ENCODE measurements around the gene RAB15. TPM values are rescaled to one million over a fixed set of nuclear protein-coding genes. Genes with fewer than 3 reads are reported as not detected.
A peak's percentile ranks its signal among the peaks of the same experiment; 100 is the strongest.

The RAB15 gene
- polyA plus RNA-seq, 3 donors, result 0.09 to 0.14 (median 0.09) TPM

DNA sequence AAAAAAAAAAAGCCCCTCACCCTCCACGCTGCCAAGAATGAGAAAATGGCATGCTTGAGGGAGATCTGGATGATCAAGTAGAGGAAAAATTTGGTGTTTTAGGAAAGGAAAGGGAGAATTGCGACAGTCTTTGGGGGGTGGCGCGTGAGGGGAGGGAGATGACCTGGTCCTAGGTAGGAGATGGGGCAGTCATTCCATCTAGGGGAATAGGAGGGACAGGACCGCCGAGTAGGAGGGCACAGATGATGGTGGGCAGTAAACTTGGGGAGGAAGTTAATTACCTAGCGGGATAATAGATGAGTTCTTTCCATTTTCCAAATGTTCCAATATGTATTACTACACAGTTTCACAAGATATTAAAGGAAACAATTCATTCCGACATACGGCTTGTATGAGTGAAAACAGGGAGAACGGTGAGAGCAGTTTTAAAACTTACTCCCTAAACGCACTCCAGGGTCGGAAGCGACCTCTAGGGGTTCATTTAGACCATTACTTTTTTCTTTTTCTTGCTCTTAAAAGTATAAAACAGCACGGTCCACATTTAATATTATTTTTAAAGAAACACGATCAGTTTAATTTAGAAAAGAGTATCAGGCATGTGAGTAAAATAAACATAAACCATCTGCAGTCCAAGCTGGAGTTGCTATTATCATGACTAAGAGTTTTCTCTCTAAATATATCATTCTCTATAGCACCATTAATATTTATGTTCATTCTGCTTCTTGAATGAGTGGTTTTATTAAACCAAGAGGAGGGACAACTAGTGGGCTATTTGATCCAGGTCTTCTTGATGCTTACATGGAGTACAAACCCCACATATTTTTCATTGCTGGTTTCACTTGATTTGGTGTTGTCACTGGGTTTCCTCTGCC, 11.5 kb upstream of the RAB15 start:
- Mint-ChIP-seq H3K27ac (no peak overlapping the region), H3K9me3 (no peaks in the 10 kb centered on the region), H3K27me3 (ENCODE audit: low read depth in 3 of 3) (peaks cover 1 to 20% (median 5%) of the 10 kb centered on the region in 3 donors), H3K36me3 (no peaks in the 10 kb centered on the region), H3K4me3 (peak overlapping the region in 1 of 2 donors; percentile 40), H3K4me1 (peaks cover 26% of the 10 kb centered on the region)
- H2AFZ ChIP-seq (ENCODE audit: insufficient read depth, low read depth, low read length, poor library complexity, severe bottlenecking), result peak overlapping the region; percentile 15
- H3K79me2 ChIP-seq (ENCODE audit: insufficient read depth, low read length), result peaks cover 20% of the 10 kb centered on the region
- WGBS (ENCODE audit: insufficient coverage), result 10% methylated on average over 3 of the region's 15 CpGs
- TF ChIP-seq, protein P1, sequence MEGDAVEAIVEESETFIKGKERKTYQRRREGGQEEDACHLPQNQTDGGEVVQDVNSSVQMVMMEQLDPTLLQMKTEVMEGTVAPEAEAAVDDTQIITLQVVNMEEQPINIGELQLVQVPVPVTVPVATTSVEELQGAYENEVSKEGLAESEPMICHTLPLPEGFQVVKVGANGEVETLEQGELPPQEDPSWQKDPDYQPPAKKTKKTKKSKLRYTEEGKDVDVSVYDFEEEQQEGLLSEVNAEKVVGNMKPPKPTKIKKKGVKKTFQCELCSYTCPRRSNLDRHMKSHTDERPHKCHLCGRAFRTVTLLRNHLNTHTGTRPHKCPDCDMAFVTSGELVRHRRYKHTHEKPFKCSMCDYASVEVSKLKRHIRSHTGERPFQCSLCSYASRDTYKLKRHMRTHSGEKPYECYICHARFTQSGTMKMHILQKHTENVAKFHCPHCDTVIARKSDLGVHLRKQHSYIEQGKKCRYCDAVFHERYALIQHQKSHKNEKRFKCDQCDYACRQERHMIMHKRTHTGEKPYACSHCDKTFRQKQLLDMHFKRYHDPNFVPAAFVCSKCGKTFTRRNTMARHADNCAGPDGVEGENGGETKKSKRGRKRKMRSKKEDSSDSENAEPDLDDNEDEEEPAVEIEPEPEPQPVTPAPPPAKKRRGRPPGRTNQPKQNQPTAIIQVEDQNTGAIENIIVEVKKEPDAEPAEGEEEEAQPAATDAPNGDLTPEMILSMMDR (IDR thresholded peaks at IDR 0.05), result peak; percentile 81
- H4K20me1 ChIP-seq (ENCODE audit: insufficient read depth, low read length), result no peaks in the 10 kb centered on the region
- DNase-seq, result peak in 1 of 3 donors; percentile 65
- no peak overlapping the region for H3K9ac ChIP-seq (ENCODE audit: insufficient read depth, low read length, poor library complexity, severe bottlenecking)
- no peak overlapping the region for H3K27ac ChIP-seq (ENCODE audit: low read depth in 1 of 2, low read length in 2 of 2)
- no peaks in the 10 kb centered on the region for H3K36me3 ChIP-seq (replicated peaks in 1 of 2; ENCODE audit: control insufficient read depth in 1 of 2, insufficient read depth in 2 of 2, low read length in 2 of 2)
- no peaks in the 10 kb centered on the region for H3K9me3 ChIP-seq (replicated peaks in 1 of 2; ENCODE audit: control insufficient read depth in 1 of 2, insufficient read depth in 1 of 2, low read length in 2 of 2)
- no peak overlapping the region for H3K4me3 ChIP-seq (replicated peaks in 1 of 3; ENCODE audit: low read depth in 2 of 3, low read length in 3 of 3)
- peak overlapping the region; percentile 47 for H3K4me2 ChIP-seq (replicated peaks; ENCODE audit: extremely low read depth, low read length, poor library complexity, severe bottlenecking)
- intact Hi-C loops (cut with micrococcal nuclease), result loop anchor here (10.0 kb wide), 3 partner anchors 69 to 439 kb away; partner anchors contain the start of genes CHURC1 (in 2 of the 2), HSPA2 (in 1 of the 2) and PPP1R36 (in 1 of the 2)
- H3K27me3 ChIP-seq (ENCODE audit: control insufficient read depth in 2 of 2, insufficient read depth in 2 of 2, low read length in 2 of 2), result no peaks in the 10 kb centered on the region
- H3K4me1 ChIP-seq (ENCODE audit: control insufficient read depth in 1 of 2, insufficient read depth in 2 of 2, low read length in 2 of 2), result peaks cover 18 to 26% of the 10 kb centered on the region in 2 donors

DNA sequence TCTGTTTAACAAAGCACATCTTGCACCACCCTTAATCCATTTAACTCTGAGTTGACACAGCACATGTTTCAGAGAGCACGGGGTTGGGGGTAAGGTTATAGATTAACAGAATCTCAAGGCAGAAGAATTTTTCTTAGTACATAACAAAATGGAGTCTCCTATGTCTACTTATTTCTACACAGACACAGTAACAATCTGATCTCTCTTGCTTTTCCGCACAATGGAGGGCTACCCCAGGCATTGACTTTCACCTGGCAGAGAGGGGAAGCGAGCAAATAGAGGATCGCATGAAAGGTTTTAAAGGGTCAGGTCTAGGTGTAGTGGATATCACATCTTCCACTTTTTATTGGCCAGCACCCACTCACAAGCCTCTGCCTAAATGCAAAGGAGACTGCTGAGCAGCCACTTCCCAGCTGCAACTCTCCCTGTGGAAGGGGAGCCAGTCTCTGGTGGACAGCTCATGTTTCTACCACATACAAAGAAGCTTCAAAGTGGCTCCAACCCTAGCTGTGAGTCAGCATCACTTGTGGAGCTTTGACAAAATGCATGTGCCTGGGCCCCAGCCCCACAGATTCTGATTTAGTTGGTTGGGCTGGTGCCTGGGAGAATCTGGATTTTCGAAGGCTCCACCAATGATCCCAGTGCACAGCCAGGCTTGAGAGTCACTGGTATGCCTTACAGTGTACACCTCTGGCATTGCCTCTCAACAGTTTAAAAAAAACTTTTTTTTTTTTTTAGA, 7.4 kb upstream of the RAB15 start:
- H3K4me3 Mint-ChIP-seq, result no peak overlapping the region
- Histone ChIP-seq H3K4me1 (ENCODE audit: control insufficient read depth in 1 of 2, insufficient read depth in 2 of 2, low read length in 2 of 2) (peaks cover 4% of the 10 kb centered on the region in 2 donors), H3K9me3 (replicated peaks in 1 of 2; ENCODE audit: control insufficient read depth in 1 of 2, insufficient read depth in 1 of 2, low read length in 2 of 2) (no peaks in the 10 kb centered on the region), H3K4me2 (replicated peaks; ENCODE audit: extremely low read depth, low read length, poor library complexity, severe bottlenecking) (no peak overlapping the region), H3K79me2 (ENCODE audit: insufficient read depth, low read length) (no peaks in the 10 kb centered on the region), H4K20me1 (ENCODE audit: insufficient read depth, low read length) (no peaks in the 10 kb centered on the region), H3K36me3 (replicated peaks in 1 of 2; ENCODE audit: control insufficient read depth in 1 of 2, insufficient read depth in 2 of 2, low read length in 2 of 2) (no peaks in the 10 kb centered on the region), H3K27me3 (ENCODE audit: control insufficient read depth in 2 of 2, insufficient read depth in 2 of 2, low read length in 2 of 2) (peaks cover 4 to 5% of the 10 kb centered on the region in 2 donors), H2AFZ (ENCODE audit: insufficient read depth, low read depth, low read length, poor library complexity, severe bottlenecking) (no peak overlapping the region), H3K4me3 (replicated peaks in 1 of 3; ENCODE audit: low read depth in 2 of 3, low read length in 3 of 3) (no peak overlapping the region), H3K9ac (ENCODE audit: insufficient read depth, low read length, poor library complexity, severe bottlenecking) (no peak overlapping the region), H3K27ac (ENCODE audit: low read depth in 1 of 2, low read length in 2 of 2) (no peak overlapping the region)
- peaks cover 8% of the 10 kb centered on the region for H3K4me1 Mint-ChIP-seq
- peaks cover 11 to 51% (median 24%) of the 10 kb centered on the region in 3 donors for H3K27me3 Mint-ChIP-seq (ENCODE audit: low read depth in 3 of 3)
- intact Hi-C loops (cut with micrococcal nuclease), result loop anchor here (10.0 kb wide), 3 partner anchors 65 to 435 kb away; partner anchors contain the start of genes CHURC1 (in 2 of the 2), HSPA2 (in 1 of the 2) and PPP1R36 (in 1 of the 2)
- no peaks in the 10 kb centered on the region for H3K36me3 Mint-ChIP-seq
- no peak overlapping the region for H3K27ac Mint-ChIP-seq
- TF ChIP-seq, protein P1 (IDR thresholded peaks at IDR 0.05), result no peak
- no peak for DNase-seq
- H3K9me3 Mint-ChIP-seq, result peaks cover 0 to 2% (median 0%) of the 10 kb centered on the region in 7 donors
- 100% methylated on average over 1 of the region's 5 CpGs for WGBS (ENCODE audit: insufficient coverage)
